ENCODE measurements around the gene ZNF444.

GRCh38 chr19:56117889-56118288 lies 23.2 kb upstream of the ZNF444 start:
- TF ChIP-seq POLR2A (IDR thresholded peaks at IDR 0.05) (no peak), CTCF (IDR thresholded peaks at IDR 0.05 in 4 of 5, conservative IDR thresholded peaks at IDR 0.05 in 1 of 5) (no peak)

Measured in gastrocnemius medialis (tissue), 4 donors.